NCI-H2196 treated with DMSO at 0.1 percent for 48 hours (cell line): ENCODE results near the gene PRICKLE4.
"Not testable (repeated sequence)": the region's sequence is repeated elsewhere in the genome, so short reads cannot be mapped to it uniquely, and the experiment has no call there.

Experiments used
- DNase-seq: peaks from one replicate; lab custom pipeline; 2025; ENCODE audit not compliant: unreplicated experiment; lab: John Stamatoyannopoulos, UW

PRICKLE4 gene

GRCh38 chr6:41743406-41744235, 37.0 kb upstream of the PRICKLE4 start:
- no peak for DNase-seq

- no peak for DNase-seq
Measured at GRCh38 chr6:41744236-41744787, 36.3 kb upstream of the PRICKLE4 start.

- no peak for DNase-seq
Measured at GRCh38 chr6:41746107-41746506, 34.5 kb upstream of the PRICKLE4 start.

DNA sequence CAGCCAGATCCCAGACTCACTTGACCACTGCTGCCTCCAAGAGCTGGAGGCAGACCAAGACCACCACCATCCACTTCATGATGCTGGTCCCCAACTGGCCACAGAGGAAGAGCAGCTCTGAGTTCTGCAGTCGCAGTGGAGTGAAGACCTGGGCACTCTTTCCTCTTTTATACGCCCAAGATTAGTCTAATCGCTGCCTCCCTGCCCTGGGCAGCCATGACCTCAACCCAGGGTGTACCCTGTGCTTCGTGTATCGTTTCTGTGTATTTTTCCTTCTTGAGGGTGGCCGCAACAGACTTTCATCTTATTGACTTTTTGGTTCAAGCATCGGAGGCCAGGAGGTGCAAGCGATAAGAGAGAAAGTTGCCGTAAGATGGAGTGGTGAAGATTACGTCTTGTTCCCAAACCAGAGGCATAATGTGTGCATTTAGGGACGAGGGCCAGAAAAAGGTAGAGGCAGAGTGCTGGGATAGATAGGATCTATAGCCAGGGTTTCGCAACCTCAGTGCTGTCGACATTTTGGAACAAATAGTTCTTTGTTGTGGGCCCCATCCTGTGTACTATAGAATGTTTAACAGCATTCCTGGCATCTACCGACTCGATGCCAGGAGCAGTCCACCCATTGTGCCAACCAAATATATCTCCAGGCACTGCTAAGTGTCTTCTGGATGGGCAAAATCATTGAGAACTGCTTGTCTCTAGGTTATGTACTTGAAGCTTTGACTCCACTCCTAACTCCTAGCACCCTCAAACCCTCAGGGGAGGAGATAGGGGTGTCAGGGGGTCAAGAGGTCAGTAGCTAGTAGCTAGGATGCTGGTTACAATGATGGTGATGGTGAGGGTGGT, 33.1 kb upstream of the PRICKLE4 start, which contains the start of gene PGC:
Gene PGC, minus strand, starts transcription at position 142 of the 846 bp plus-strand sequence. Its CDS starts 63 bp downstream, at position 79.
- no peak for DNase-seq

DNA sequence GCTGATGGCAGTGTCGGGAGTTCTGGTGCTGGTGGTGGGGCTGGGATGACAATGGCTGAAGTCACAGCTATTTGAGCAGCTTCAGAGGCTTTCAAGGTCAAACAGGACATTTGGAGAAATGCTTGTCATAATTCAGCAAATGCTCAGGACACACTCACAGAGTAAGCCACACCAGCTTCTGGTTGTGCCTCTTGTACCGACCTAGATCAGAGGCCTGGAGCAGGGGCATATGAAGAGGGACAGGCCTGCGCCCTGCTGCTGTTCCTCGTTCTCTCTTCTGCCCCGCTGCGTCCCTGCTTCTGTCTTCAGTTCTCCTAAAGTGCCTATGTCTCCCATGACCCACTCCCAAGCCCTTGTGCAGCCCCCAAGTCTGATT, 32.5 kb upstream of the PRICKLE4 start:
- DNase-seq, result no peak

- DNase-seq, result no peak
Measured at GRCh38 chr6:41748542-41748941, 32.0 kb upstream of the PRICKLE4 start.

- no peak for DNase-seq
Measured at GRCh38 chr6:41750374-41750773, 30.2 kb upstream of the PRICKLE4 start.

DNA sequence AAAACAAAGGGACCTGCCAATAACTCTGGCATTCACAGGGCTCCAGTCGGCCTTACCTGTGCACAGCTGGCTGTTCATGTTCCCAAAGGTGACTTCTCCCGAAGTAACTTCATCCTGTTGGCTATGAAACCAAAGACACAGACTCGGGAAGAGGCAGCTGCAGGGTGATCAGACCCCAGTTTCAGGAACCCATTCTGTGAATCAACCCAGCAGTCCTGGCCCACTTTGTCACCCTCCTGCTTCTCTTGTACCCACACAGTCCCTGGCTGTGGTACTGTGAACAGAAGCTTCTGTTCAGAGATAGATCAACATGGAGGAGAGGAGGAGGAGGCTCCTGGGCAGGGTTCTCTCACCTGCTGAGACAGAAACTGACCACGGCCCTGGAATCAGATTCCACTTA, 24.7 kb upstream of the PRICKLE4 start:
- DNase-seq, result no peak

DNA sequence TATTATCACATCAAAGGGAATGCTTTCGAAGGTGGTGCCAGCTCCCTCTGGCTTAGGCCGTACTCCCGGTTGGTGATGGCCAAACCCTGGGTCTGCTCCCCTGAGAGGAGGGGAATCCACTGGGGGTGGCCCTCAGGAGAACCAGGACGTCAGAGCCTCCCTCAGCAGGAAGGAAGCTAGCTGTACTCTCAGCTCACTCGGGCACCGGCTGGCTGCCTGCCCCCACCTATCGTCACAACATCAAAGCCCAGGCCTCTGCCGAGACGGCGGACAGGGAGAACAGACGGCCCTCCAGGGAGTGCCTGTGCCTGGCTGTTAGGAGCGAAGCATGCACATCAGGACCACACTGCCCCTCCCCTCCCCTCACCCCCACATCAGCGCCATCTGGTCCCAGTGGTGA, 24.2 kb upstream of the PRICKLE4 start:
- no peak for DNase-seq

- no peak for DNase-seq
Measured at GRCh38 chr6:41757271-41757670, 23.3 kb upstream of the PRICKLE4 start.

DNA sequence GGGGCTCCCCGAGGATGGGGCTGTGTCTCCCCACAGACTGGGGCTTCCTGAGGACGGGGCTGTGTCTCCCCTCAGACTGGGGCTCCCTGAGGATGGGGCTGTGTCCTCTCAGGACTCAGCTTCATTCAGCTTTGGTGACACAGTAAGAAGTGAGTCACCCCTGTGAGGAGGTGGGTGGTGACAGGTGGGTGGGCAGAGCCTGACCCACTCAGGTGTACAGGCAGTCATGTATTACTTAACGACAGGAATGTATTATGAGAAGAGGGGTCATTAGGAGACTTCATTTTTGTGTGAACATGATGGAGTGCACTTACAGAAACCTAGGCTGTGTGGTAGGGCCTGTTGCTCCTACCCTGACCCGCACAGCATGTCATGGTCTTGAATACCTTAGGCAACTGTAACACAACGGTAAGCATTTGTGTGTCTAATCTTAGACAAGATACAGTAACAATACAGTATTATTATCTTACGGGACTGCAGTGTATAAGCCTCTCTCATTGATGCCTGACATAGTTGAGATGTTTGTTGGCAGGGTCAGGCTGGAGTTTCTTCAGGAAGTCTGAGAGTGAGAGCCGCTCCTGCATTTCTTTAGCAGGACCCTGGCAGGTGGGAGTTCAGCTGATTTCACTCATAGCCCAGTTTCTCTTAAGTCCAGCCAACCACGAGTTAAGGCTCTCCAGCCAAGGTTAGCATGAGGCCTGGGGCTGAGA, 22.5 kb upstream of the PRICKLE4 start:
- no peak for DNase-seq

GRCh38 chr6:41758641-41759035, 21.9 kb upstream of the PRICKLE4 start:
- DNase-seq, result no peak

- no peak for DNase-seq
Measured at GRCh38 chr6:41759106-41759904, 21.3 kb upstream of the PRICKLE4 start.

GRCh38 chr6:41759905-41760579, 20.5 kb upstream of the PRICKLE4 start:
- no peak for DNase-seq

- no peak for DNase-seq
Measured at GRCh38 chr6:41763470-41763869, 17.1 kb upstream of the PRICKLE4 start.

GRCh38 chr6:41766043-41766664, 14.4 kb upstream of the PRICKLE4 start:
- not testable (repeated sequence) for DNase-seq

DNA sequence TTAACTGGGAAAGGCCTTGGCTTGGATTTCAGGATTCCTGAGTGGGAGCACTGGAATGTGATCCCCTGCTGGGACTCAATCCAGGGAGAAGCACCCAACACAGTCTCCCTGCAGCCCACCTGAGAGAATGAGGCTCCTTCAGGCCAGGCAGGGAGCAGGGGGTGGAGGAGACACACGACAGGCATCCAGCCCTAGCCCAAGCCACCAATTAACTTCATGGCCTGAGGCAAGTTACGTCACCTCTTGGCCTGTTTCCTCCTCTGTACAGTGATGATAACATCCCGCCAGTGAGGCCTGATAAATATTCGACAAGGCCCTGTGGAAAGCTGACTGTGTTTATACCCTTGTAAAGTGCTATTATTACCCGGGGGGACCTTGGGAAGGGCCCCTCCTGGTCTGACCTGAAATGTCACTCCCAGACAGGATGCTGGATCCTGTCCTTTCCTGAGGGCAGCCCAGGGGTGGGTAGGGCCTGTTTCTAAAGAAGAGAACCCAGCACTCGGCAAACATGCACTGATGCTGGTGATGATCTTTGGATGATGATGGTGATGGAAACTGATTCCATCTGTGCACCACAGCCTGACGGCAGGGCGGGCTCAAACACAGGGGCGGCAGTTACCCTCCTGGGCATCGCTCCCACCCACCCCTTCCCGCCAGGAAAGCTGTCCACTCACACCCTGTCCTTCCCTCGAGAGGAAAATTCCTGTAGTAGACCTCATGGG, 13.3 kb upstream of the PRICKLE4 start:
- DNase-seq, result no peak

DNA sequence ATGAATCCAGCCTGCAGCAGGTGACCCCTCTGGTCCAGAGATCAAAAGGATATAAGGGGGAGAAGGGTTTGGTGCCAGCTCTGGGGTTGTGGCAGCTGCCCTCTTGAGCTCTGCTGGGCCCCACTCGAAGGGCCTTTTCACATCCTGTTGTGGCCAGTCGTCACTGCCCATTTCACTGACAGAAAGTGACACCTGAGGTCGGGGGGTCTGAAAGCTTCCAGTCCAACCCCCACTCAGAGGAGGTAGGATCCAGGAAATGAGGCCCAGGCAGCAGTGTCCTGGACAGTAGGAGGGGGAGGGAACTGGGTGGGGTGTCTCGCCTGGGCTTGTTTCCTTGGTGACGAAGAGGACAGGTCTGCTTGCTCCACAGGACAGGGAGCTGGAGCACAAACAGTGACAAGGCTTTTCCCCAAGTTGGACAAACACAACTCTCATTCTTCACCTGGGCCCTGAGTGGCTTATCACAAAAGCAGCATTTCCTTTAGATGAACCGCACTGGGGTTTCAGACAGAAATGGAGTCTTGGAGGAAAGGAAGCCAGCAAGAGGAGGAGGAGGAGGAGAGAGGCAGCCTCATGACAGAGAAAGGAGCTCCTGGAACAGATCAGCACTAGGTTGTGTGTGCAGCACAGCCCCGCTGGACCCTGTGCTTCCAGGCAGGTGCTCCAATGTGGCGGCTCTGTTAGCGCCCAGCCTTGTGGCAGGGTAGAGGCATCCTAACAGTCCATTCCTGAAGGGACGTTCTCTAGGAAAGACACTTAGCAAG, 11.9 kb upstream of the PRICKLE4 start:
- DNase-seq, result no peak
